GM19397 (cell line): Measurements from ENCODE around the gene CD58.
"Not testable (repeated sequence)": the region's sequence is repeated elsewhere in the genome, so short reads cannot be mapped to it uniquely, and the experiment has no call there.

Experiments used
- ATAC-seq: cut with Tn5 transposase; IDR thresholded peaks from one replicate; pipeline ENCODE4 v1.9.1; 2021; ENCODE audit warnings: mild to moderate bottlenecking, moderate library complexity; ENCODE audit not compliant: unreplicated experiment

CD58 gene

GRCh38 chr1:116593401-116593800, 22.6 kb upstream of the CD58 start:
- not testable (repeated sequence) for ATAC-seq

GRCh38 chr1:116591951-116592605, 21.3 kb upstream of the CD58 start:
- ATAC-seq, result not testable (repeated sequence)

DNA sequence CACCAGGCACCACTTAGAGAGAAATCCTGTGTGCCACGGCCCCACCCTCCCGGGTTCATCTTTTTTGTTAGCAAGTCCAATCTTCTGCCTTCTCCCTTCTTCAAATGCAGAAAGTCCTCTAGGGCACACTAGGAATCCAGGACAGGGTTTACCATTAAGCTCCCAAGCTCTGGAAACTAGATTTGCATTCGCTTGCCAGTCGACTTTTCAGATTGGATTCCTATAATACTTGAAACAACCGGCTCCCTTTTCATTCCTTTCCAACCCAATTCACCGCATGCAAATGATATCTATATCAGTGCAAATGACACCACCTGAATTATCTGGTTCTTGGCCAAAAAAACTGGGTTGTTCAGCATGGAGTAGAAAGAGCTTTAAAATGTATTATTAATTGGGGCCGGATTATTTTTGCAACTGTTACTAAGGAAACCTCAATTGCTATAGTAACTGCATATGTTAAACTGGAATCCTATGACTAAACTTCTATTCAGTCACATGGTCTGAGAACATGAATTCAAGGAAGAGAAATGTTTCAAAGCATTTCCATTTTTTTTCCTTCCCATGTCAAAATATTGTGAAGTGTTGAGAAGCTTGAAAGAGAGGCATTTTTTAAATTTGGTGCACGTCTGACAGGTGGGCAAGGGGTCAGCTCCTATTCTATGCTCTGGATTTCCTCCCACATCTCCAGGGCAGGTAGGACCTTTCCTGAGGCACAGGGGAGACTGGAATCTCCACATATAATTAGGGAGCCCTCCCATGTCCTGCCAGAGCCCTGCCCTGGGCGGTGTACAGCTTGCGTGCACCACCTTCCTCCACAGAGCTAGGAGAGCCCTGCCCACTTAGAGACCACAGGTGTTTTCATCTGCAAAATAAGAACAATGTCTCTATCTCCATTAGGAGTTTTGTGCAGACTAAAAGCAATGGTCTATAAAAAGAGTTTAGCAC, 20.5 kb upstream of the CD58 start:
- ATAC-seq, result not testable (repeated sequence)

DNA sequence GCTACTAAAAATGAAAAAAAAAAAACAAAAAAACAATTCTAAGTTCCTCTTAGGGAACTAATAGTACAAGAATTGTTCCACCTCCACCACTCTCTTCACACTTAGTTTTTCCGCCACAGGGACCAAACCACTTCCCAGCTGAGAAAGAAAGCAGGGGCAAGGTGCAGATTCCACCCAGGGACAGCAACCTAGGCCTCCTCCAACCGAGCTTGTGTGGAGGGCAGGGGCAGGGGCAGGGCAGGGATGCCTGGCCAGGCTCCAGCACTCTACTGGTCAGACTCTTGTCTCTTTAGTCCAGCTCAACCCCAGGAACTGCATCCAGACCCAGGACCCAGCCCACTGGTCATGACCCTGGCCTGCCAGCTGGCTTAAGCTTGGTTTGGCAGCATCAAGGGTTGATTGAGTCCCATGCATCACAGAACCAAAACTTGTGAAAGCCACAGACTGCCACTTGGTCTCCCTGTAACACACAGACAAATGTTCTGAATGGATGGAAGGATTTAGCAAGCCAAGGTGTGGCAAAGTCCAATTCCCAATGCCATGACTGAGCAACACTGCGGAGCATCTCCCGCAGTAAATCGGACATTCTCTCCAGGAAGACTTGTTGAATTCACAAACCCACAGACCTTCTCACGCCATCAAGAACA, 19.7 kb upstream of the CD58 start:
- ATAC-seq, result not testable (repeated sequence)

DNA sequence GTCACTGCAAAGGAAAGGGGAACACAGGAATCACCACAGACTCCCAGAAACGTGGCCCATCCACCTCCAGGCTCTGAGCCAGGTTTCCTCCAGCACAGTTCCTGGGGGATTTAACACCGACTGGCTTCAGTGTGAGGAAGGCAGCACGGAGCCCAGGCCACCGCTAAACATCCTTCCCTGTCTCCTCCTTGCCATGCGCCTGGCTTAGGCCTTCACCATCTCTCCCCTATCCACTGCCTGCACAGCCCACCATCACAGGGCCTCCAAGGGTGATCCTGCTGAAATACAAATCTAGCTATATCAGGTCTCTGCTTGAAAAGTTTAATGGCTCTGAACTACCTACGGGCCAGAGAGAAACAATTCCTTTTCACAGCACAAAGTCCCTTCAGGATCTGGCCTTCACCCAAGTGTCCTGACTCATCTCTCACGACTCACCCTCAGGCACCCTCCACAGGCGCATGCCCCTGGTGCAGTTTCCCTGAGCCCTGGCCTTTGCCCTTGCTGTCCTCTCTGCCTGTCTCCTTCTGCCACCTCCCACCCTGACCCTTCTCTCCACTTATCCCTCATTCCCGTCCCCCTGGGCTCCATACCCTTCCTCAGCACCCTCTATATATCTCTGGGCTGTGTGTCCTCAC, 18.4 kb upstream of the CD58 start:
- ATAC-seq, result not testable (repeated sequence)

- no peak for ATAC-seq
These were observed 16.8 kb upstream of the CD58 start for GRCh38 chr1:116587501-116588227.

DNA sequence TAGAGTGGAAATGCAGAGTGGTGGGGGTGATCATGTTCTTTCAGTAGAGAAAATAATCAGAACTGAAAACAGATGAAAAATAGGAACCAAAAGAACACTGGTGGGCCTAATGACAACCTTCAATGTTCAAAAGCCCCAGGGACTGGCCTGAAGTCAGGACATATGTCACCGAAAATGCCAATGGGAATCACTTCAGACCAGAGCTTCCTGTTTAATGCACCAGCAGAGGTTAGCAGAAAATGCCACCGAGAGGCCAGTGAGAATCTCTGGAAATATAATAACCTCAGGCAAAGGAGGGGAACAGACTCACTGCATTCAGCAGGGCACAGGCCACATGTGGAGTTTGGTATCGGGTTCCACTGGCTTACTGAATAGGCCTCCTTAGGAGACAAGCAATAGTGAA, 15.9 kb upstream of the CD58 start:
- ATAC-seq, result peak; percentile 39

GRCh38 chr1:116585886-116586285, 15.1 kb upstream of the CD58 start:
- no peak for ATAC-seq

GRCh38 chr1:116581323-116581885, 10.6 kb upstream of the CD58 start:
- no peak for ATAC-seq

- no peak for ATAC-seq
These were observed 9.9 kb upstream of the CD58 start for GRCh38 chr1:116580446-116581322.

DNA sequence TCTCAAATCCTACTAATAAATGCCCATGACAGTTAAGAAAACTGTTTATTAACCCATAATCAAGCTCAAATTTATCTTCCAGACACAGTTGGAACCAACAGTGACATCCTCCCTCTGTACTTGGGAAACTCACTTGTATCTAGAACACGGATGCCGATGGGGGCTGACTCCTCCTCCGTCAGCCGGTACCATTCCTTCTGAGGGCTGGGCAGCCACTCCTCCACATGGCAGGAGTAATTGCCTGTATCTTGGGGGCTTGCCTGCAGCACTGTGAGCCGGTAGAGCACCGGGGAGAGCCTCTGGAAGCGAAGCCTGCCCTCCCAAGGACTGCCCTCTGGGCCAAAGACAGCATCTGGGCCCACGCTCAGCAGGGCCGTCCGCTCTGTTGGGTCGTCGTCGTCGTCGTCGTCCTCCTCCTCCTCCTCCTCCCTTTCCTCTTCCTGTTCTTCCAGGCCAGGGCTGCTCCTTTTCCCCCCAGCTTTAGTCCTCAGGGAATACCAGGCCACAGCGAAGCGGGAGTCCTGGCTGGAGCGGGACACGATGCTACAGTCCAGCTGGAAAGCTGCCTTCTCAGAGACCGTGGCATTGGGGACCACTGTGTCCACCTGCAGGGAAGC, 8.5 kb upstream of the CD58 start:
- no peak for ATAC-seq

DNA sequence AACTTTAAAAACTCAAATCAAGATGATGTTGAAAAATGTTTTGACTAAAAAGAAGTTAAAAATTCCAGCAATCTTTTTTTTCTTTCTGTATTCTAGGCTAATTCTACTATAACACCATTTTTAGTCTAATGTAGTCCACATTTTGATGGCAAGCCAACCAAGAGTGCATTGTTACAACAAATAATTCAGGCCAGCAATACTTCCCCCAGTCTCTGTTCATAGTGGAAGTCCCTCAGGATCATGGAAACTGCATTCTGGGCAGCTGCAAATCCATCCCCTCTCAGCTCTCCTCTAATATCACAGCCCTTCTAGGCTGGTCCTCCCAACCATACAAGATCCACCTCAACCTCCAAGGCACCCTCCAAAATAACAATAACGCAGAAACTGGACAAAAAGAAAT, 7.8 kb upstream of the CD58 start:
- ATAC-seq, result no peak

- ATAC-seq, result no peak
These were observed 7.0 kb upstream of the CD58 start for GRCh38 chr1:116577759-116578314.

- no peak for ATAC-seq
These were observed 3.9 kb upstream of the CD58 start for GRCh38 chr1:116574581-116575291.

DNA sequence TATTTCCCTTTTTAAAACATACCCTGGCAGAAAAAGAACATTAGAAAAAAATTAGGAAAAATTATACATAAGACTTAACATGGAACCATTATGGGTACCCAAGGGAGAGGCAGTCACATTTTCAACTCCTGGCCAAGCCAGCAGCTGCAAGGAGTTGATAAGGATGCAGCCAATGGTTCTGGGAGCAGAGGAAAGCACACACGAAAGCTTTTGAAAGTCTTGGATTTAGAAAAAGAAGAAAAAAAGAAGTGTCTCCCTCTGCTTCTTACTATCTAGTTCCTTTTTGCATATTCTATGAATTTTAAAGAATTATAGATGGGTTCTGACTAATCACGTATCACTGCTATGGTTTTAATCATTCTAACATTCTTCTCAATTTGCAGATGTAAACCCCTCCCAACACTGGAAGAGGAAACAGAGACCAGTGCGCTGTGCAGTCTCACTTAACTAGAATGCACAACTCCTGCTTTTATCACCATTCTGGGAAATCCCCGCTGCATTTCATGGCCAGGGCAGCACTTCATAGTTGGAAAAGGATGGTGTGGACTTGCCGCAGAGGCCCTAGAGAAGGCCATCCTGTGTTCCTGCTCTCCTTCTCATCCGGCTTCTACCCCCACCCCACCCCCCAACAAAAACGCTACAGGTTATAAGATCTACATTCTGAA, 2.7 kb upstream of the CD58 start:
- no peak for ATAC-seq

- ATAC-seq, result no peak
These were observed 2.1 kb upstream of the CD58 start for GRCh38 chr1:116572771-116573430.

DNA sequence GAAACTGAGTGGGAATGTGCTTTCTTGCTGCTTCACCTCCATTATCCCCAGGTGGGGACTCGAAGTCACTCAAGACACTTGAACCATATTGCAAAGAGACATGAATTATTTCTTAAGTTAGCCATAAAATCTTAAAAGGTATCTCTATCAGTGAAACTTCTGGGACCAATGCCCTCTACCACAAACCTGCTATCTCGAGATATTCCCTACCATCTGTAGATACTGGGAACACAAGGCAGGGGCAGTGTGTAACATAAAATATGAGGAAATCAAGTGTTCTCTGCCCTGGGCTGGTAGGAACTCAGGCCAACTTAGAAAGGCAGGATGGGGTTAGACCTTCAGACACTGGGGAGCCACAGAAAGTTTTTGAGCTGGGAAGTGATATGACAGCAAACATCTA, 1.3 kb upstream of the CD58 start:
- ATAC-seq, result no peak
